GM15510 (cell line): ENCODE data around the gene TNFRSF13B.

Source experiments
- POLR2A ChIP-seq: IDR thresholded peaks from 3 replicates; pipeline ENCODE4 v1.6.1; 2011; ENCODE audit warnings: borderline replicate concordance; ENCODE audit not compliant: insufficient read length; ENCODE audit errors: extremely low read depth

TNFRSF13B gene

DNA sequence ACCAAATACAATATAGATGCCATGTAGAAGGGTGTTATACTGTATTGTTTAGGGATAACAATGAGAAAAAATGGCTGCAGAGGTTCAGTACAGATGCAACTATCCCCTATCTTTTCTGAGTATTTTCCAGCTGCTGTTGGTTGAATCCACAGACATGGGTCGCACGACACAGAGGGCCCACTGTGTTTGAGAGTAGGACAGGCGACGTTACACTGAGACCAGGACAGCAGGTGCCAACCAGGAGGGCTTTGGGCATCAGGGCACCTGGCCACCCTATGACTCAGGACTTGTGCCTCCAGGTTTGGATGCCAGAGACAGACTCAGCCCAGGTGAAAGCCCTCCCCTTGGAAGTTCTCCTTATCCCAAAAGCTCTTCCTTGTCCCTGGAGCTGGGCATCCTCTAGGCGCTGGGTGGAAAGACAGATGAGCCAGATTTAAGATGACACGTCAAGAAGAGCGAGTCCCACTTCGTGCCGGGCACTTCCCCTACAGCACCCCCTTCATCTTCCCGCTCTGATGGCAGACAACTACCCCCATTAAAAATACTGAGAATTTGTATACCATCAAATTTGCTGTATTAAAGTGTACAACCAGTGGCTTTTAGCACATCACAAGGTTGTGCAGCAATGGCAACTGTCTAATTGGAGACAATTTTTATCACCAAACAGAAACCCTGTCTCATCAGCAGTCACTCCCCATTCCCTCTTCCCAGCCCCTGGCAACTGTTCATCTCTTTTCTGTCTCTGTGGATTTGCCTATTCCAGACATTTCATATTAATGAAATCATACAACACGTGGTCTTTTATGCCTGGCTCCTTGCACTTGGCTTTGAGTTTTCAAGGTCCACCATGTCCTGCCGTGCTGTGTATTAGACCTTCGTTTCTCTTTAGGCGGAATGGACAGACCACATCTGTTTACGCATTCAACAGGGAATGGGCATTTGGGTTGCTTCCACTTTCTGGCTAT, 30.6 kb downstream of the TNFRSF13B start:
- TF ChIP-seq POLR2A: no peak

DNA sequence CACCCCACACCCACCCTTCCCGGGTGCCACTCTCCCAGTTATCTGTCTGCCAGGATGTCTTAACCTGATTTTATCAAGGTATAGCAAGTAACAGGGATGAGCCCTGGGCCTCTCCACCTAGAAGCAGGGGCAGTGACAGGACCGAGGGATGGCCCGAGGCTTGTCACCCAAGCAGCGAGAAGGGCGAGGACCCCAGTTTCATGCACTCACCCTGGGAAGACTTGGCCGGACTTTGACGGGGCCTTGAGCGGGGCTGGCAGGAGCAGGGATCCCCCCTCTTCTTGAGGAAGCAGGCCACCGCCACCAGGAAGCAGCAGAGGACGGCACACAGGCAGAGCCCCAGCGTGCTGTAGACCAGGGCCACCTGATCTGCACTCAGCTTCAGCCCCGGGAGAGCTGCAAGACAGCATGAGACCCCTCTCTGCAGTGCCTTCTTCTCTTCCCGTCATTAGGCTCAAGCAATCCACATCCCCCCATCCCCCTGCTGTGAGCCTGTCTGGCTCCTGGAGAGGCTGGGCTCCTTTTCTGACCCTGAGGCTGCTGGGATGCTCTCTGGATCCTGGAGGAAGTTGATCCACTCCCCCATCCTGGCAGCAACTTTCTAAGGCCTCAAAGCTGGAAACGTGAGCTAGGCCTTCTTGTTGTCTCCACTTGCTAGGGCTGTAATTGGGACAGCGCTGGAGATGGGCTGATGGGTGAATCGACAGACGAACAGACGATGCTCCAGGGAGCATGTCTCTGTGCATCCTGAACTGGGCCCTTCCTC, 31.6 kb downstream of the TNFRSF13B start:
- no peak for TF ChIP-seq POLR2A

DNA sequence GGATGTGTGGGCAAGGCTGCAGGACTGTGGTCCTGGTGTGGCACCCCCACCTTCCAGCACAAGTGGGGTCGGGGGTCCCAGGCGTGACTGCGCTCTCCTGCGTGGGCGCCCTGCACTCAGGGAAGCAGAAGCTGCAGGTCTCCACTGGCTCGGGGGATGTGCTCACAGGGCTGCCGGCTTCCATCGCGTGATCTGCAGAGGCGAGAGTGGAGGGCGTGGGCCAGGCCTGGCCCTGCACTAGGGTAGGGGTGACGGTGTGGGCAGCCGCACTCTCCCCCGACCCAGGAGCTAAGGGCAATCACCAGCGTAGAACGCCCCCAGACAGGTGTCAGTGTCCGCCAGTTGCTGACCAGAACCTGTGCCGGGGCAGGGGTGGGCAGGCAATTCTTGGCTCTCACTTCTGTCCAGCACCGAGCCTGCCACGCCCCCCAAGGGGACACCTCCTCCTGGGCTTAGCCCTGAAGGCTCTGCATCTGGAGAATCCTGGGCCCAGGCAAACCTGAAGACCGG, 32.3 kb downstream of the TNFRSF13B start:
- TF ChIP-seq POLR2A: no peak

DNA sequence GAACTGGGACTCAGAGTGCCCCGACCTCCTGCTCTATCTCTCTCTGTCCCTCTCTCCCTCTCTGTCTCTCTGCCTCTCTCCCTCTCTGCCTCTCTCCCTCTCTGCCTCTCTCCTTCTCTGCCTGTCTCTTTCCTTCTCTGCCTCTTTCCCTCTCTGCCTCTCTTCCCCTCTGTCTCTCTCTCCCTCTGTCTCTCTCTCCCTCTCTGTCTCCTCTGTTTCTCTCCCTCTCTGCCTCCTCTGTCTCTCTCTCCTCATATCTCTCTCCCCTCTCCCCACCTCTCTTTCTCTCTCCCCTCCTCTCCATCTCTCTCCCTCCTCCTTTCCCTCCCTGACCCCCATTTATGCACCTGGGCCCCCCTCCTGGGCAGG, 32.7 kb downstream of the TNFRSF13B start:
- no peak for TF ChIP-seq POLR2A

DNA sequence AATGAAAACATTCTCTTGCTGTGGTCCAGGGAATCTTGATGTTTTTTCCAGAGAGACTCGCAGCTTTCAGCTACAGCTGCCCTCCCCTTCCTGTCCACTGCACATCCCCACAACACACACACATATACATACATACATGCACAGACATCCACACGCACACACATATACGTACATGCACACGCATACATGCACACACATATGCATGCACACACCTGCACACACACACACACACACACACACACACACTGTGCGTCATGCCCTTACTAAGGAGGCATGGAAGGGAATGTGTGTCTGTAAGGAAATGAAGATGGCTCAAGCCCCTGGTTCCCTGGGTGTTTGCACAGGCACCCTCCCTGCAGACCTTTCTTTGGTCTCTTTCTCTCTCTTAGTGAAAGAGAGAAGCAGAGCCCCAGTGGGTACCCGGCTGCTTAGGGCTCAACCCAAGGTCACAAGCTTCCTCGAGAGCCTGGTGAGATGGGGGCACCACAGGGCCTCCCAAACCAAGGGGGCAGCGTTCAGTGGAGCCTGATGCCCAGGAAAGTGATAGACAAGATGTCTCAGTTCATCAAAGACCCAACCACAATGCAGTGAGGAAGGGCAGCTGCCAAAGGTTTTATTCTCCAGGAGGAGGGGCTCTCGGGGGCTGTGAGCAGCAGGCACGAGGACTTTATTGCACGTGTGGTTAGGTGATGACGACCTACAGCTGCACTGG, 33.3 kb downstream of the TNFRSF13B start:
- no peak for TF ChIP-seq POLR2A

DNA sequence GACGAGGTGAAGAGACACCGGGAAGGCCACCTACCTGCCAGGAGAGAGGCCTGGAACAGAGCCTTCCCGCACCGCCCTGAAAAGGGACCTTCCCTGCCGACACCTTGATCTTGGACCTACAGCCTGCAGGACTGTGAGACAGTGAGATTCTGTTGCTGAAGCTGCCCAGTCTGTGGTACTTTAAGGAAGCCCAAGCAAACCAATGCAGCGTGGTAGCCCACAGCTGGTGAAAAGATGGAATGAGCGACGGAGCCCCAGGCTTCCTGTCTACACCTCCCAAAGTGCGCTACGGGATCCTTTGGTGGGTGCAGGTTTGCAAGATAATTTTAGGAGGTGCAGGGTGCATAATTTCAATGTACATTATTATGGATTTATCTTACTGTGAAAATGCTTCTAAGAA, 33.9 kb downstream of the TNFRSF13B start:
- no peak for TF ChIP-seq POLR2A

DNA sequence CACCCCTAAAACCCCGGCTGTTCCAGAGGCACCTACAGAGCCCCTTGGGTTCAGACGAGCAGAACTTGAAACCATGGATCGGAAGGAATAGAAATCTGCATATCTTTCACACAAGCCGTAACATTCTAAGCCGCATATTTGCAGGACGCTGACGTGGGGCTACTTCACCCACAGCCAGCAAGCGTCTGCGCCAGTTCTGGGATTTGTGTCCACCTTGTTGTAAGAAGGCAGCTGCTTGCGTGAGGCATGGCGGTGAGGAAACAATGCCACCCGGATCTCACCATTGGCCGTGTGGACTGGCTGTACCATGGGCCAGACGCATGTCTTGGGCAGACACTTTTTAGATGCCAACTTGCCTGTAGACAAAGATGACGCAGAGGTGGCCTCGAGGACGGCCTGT, 34.5 kb downstream of the TNFRSF13B start:
- TF ChIP-seq POLR2A: no peak

DNA sequence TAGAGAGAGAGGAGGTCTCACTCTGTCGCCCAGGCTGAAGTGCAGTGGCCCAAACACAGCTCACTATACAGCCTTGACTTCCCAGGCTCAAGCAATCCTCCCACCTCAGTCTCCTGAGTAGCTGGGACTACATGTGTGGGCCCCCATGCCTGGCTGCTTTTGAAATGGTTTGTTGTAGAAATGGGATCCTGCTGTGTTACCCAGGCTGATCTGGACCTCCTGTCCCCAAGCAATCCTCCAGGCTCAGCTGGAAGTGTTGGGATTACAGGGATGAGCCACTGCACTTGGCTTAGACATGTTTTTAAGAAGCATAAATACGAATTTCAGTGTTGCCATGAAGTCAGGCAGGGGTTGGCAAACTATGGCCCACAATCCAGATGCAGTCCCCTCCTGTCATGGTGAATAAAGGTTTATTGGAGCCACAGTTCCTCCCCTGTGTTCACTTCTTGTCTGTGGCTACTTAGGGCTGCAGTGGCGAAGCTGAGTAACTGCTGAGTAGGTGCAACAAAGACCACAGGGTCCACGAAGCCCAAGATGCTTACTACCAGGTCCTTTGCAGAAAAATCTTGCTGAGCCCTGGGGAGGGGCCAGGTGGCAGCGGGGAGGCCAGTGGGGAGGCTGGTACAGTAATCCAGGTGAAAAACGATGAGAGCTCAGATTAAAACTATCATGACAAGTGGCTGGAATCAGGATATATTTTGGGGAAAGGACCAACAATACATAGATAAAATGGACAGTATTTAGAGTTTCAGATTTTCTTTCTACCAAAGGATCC, 35.2 kb downstream of the TNFRSF13B start:
- no peak for TF ChIP-seq POLR2A

DNA sequence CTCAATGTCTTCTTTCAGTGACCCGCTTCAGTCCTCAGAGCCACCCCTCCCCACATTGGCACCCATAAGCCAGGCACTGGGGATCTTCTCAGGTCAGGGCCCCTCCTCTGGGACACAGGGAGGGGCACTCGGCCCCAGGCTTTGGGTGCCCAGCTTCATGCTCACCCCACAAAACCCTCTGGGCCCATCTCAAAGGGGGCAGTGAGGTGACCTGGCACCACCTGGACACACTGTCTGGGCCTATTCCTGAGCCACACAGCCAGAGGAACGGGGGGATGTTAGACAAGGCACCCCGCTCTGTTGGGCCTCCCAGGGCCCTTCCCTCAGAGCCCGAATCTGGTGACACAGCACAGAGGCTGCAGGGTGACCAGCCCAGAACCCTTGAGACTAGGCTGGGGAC, 36.1 kb downstream of the TNFRSF13B start:
- TF ChIP-seq POLR2A: no peak

DNA sequence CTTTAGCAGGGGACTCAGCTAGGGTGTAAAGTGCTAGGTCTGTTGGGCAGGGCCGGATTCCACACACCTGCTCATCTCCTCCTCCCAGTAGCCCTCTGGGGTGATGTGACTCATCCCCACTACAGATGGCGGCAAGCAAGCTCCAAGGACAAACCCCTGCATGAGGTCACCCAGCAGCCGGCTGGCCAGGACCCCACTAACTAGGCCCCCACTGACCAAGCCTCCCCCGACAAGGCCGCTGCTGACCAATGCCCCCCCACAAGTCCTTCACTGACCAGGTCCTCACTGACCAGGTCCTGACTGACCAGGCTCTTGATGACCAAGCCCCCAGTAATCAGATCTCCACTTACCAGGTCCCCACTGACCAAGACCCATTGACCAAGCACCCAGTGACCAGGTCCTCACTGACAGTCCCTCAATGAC, 36.7 kb downstream of the TNFRSF13B start:
- no peak for TF ChIP-seq POLR2A

DNA sequence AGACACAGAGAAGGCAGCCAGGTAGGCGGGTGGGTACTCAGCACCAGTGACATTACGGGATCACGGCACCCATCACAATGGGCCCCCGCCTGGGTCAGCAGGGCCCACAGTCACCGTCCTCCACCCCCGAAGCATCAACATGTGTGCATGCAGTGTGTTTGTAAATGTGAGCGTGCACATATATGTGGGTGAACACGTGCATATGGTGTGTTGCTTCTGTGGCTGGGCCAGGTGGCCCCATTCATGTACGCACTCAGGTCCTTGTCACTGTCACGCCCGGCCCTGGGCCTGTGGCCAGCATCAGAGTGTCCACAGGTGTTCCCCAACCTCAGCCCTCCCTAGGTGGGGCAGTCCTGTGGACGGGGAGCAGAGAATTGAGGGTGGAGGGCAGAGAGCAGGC, 37.1 kb downstream of the TNFRSF13B start:
- no peak for TF ChIP-seq POLR2A

DNA sequence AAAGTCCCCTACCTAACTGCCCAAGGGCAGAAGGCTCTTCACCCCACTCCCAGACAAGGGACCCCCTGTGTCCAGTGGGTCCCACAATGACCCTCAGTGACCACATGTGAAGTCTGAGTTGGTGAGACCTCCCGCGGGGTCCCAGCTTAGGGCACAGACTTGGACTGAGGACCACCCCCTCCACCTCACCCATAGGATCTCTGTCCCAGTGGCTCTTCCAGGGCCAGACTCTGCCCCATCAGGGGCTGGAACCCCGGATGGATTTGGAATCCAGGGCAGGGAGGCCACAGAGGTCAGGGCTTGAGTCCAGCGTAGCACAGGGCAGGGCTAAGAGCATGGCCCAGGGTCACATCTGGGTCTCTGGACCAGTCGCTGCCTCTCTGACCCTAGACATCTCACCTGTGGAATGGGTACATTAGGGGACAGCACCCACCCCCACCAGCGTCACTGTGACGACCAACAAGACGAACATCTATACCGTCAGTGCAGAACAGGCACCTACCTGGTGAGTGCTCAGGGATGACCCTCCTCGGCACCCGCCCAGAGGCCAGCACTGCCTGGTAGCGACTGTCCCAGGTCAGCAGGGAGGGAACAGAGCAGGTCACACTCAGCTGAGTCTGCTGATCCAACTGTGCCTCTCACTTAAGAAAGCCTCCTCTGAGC, 37.7 kb downstream of the TNFRSF13B start:
- no peak for TF ChIP-seq POLR2A

DNA sequence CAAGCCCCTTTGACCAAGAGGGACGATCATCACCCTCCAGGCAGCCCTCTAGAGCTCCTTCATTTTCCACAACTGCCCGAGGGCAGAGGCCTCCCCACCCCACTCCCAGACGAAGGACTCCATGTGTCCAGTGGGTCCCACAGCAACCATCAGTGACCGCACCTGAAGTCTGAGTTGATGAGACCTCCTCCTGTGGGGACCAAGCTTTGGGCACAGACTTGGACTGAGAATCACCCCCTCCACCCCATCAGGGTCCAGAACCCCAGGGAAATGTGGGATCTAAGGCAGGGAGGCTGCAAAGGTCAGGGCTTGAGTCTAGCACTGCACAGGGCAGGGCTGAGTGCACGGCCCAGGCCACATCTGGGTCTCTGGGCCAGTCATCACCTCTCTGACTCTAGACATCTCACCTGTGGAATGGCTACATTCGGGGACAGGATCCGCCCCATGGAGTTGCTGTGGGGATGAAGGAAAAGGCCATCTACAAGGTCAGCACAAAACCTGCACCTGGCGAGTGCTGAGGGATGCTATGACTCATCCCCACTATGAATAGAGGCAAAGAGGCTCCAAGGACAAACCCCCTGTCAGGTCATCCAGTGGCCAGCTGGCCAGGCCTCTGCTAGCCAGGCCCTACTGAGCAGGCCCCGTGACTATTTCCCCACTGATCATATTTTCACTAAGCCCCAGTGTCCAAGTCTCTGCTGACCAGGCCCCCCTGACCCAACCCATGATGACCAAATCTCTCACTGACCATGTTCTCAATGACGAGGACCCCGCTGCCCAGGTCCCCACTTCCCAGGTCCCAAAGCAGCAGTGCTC, 38.4 kb downstream of the TNFRSF13B start:
- TF ChIP-seq POLR2A: no peak
